GM13976 (cell line): Measurements from ENCODE around the gene PPBP.

Experiments
- DNase-seq: peaks from one replicate; pipeline ENCODE4 v3.0.0; 2012; ENCODE audit warnings: low spot score
- in situ Hi-C: fragments of 300-500 bp; cut with MboI; formaldehyde crosslinking; loops from one replicate; pipeline ENCODE4 v1.12.0; 2022; ENCODE audit warnings: low sequenced_read_pairs, mixed read lengths, inconsistent platforms; ENCODE audit not compliant: unreplicated experiment
- TF ChIP-seq, protein P1 (sequence below): IDR thresholded peaks from 2 replicates; pipeline ENCODE4 v1.5.1; 2012; ENCODE audit warnings: borderline replicate concordance, mild to moderate bottlenecking; ENCODE audit not compliant: insufficient read depth; ENCODE audit errors: extremely low read depth, missing control alignments, control extremely low read depth

PPBP gene

DNA sequence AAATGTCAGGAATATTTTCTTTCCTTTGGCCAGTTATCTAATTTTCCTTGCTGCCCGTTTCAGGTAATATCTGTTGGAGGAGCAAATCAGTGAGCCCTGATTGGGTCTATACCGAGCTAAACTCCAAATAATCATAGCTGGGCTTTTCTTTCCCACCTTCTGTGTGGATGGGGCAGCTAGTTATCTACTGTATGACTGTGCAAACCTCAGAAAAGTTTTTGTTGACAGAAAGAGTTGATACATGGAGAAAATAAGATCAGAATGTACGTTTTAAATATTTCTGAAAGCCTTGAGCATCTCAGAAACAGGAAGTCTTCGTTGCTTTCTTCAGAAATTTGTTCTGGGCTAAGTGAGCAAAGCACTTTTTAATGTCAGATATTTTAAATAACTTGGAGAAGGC, 16.7 kb upstream of the PPBP start:
- no peak for DNase-seq
- in situ Hi-C loops, result no loop called here
- TF ChIP-seq, protein P1, sequence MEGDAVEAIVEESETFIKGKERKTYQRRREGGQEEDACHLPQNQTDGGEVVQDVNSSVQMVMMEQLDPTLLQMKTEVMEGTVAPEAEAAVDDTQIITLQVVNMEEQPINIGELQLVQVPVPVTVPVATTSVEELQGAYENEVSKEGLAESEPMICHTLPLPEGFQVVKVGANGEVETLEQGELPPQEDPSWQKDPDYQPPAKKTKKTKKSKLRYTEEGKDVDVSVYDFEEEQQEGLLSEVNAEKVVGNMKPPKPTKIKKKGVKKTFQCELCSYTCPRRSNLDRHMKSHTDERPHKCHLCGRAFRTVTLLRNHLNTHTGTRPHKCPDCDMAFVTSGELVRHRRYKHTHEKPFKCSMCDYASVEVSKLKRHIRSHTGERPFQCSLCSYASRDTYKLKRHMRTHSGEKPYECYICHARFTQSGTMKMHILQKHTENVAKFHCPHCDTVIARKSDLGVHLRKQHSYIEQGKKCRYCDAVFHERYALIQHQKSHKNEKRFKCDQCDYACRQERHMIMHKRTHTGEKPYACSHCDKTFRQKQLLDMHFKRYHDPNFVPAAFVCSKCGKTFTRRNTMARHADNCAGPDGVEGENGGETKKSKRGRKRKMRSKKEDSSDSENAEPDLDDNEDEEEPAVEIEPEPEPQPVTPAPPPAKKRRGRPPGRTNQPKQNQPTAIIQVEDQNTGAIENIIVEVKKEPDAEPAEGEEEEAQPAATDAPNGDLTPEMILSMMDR, result no peak

DNA sequence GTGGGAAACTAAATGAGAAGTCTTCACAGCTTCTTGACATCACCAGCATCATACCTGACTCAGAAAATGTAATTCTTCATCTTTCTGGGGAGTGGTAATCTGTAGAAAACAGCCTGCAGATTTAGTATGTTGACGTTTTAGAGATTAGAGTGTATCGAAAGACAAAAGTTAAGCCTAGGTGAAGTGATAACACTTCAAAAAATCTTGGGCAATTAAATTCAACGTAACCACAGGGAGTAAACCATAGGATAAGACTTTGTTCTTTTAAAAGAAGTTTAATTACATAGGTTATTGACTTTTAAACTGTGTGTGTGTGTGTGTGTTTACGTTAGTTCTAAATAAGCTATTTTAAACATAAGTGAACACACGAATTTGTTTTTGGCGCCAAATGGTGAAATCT, 12.3 kb upstream of the PPBP start:
- TF ChIP-seq, protein P1, result no peak
- DNase-seq, result no peak
- in situ Hi-C loops, result no loop called here

DNA sequence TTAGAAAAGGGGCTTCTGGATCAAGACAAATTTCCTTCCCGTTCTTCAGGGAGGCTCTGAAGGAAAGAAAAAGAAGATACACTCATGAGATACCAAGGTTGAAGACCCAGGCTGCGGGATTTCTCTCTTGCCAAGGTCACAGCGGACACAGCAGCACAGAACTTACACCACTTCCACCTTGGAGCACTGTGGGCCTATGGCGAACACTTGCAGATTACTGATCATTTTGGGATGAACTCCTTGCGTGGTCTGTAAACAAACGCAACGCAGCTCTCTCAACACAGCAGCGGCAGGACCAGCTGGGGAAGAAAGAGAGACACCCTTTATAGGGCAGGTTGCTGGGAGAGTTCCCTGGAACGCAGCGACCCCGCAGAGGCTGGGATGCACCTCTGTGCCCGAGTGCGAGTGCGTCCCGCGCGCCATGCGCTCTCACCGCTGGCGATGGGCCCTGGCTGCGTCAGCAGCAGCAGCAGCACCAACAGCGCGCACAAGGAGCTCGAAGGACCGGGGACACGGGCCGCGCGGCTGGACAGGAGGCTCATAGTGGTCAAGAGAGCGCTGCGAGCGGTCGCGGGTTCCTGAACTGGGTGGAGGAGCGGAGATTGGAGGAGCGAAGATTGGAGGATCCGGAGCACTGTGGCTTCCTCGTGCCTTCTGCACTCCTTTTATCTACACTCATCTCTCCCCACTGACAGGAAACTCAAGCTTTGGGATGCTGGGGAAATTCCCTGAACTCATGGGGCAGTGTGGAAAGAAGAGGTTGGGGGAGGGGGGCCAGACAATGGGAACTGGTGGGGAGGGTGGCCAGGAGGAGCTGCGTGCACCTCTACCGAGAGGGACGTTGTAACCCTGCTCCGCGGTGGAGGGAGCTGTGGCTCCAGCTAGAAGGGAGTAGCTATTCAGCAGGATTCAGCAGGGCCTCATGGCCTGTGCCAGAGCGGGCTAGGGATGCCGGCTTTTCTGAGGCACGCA, 10.3 kb upstream of the PPBP start, which contains the start of gene CXCL5:
Gene CXCL5 (minus strand): TSS at position 638 of the 972 bp plus-strand sequence. CDS start 96 bp downstream, at position 542.
- no peak for DNase-seq
- TF ChIP-seq, protein P1, result no peak
- in situ Hi-C loops, result no loop called here

- in situ Hi-C loops, result no loop called here
- TF ChIP-seq, protein P1, result no peak
- no peak for DNase-seq
Measured at GRCh38 chr4:73992050-73992449, 4.1 kb upstream of the PPBP start.

GRCh38 chr4:73991742-73992000, 3.7 kb upstream of the PPBP start:
- no peak for DNase-seq
- in situ Hi-C loops, result no loop called here
- TF ChIP-seq, protein P1, result no peak

DNA sequence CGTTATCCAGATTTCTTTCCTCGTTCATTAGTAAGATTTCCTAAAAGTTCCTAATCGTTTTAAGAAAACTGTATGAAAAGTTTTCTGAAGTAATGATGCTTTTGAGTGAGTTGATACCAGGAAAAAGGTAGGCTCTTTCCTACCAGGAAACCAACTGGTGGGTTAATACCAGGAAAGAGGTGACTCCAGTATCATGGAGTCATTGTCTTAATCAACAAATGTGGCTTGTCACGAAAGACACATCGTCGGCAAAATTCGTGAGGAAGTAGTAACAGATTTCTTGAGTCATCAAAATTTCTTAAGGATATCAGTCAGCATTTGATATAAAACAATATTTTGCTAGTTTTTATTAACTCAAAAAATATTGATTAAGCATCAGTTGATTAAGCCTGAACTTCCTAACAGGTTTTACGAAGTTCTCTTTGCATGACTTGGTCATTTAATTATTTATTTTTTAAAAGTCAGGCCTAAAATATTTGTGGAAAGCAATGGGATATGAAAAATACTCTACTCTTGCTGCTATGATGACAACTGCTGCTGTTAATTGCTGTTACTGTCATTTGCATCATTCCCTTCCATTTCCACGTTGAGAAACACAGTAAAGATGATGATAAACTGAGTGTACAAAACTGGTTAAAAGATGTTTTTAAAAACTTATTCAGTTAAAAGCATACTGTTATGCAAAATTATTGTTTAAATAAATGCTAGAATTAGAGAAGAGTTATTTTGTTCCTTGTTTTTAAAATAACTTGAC, 3.2 kb upstream of the PPBP start:
- in situ Hi-C loops, result no loop called here
- DNase-seq, result no peak
- TF ChIP-seq, protein P1, result no peak
